Stimulated activated CD8-positive, alpha-beta memory T cell treated with anti-CD3 and anti-CD28 coated beads, Interleukin-15, amount 100 ng/mL, for 4 hours (primary cell): ENCODE measurements around the gene GCN1.

Experiments
- DNase-seq, 2 donors: peaks; one replicate each; pipeline ENCODE4 v3.0.0-alpha.2; 2020; ENCODE audit warnings: low read depth in 2 of 2

Gene GCN1

GRCh38 chr12:120142231-120142877 is 52.2 kb downstream of the GCN1 start:
- no peak for DNase-seq

GRCh38 chr12:120141336-120141735 is 53.2 kb downstream of the GCN1 start:
- no peak for DNase-seq

GRCh38 chr12:120140603-120141002 is 53.9 kb downstream of the GCN1 start:
- no peak for DNase-seq

GRCh38 chr12:120139958-120140357 is 54.6 kb downstream of the GCN1 start:
- no peak for DNase-seq

- DNase-seq = no peak
Observed at GRCh38 chr12:120138366-120138765, 56.1 kb downstream of the GCN1 start.

GRCh38 chr12:120137833-120138232 is 56.7 kb downstream of the GCN1 start:
- DNase-seq = no peak

- no peak for DNase-seq
Observed at GRCh38 chr12:120136093-120136770, 58.3 kb downstream of the GCN1 start.

GRCh38 chr12:120134307-120134980 is 60.1 kb downstream of the GCN1 start:
- DNase-seq = no peak

GRCh38 chr12:120132863-120133385 is 61.6 kb downstream of the GCN1 start:
- DNase-seq = no peak

GRCh38 chr12:120132054-120132836 is 62.3 kb downstream of the GCN1 start:
- DNase-seq = no peak

GRCh38 chr12:120131116-120131515 is 63.4 kb downstream of the GCN1 start:
- no peak for DNase-seq

- DNase-seq = no peak
Observed at GRCh38 chr12:120130011-120130410, 64.5 kb downstream of the GCN1 start.

GRCh38 chr12:120126635-120127005 is 67.9 kb downstream of the GCN1 start:
- DNase-seq = no peak

GRCh38 chr12:120125792-120126634 is 68.5 kb downstream of the GCN1 start:
- no peak for DNase-seq

- no peak for DNase-seq
Observed at GRCh38 chr12:120125029-120125428, 69.5 kb downstream of the GCN1 start.

- no peak for DNase-seq
Observed at GRCh38 chr12:120121766-120122293, 72.7 kb downstream of the GCN1 start.

GRCh38 chr12:120121343-120121742 is 73.2 kb downstream of the GCN1 start:
- no peak for DNase-seq

- no peak for DNase-seq
Observed at GRCh38 chr12:120119271-120119973, 75.1 kb downstream of the GCN1 start.

GRCh38 chr12:120118321-120119061 is 76.0 kb downstream of the GCN1 start:
- no peak for DNase-seq

GRCh38 chr12:120117961-120118320 is 76.6 kb downstream of the GCN1 start:
- no peak for DNase-seq
